ENCODE measurements around the gene DDX28. TPM values are rescaled to one million over a fixed set of nuclear protein-coding genes. Genes with fewer than 3 reads are reported as not detected.
"Not testable (repeated sequence)": the region's sequence is repeated elsewhere in the genome, so short reads cannot be mapped to it uniquely, and the experiment has no call there.

DDX28 gene
- total RNA-seq, 1 donor from 2014 or later, result 7.5 TPM

DNA sequence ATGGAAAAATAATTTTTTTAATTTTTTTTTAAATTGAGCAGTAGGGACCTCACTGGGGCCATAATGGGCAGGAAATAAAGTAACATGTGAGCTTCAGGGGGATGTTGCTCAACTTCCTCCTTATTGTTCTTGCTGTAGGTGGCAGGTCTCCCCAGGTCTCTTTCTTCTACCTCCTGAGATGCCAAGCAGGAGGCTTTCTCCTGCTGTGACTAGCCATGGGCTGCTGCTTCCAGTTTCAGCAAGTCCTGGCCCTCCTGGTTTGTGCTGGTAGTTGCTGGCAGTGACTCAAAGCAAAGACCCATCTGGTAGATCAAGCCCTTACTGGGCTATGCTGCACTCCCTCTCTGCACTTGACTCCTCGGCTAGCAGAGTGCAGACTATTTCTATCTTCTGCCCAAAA is 9.6 kb downstream of the DDX28 start:
- H3K27ac Mint-ChIP-seq (ENCODE audit: unreplicated experiment), result no peak overlapping the region
- H3K36me3 Mint-ChIP-seq (ENCODE audit: unreplicated experiment), result no peaks in the 10 kb centered on the region
- TF ChIP-seq, protein P1, sequence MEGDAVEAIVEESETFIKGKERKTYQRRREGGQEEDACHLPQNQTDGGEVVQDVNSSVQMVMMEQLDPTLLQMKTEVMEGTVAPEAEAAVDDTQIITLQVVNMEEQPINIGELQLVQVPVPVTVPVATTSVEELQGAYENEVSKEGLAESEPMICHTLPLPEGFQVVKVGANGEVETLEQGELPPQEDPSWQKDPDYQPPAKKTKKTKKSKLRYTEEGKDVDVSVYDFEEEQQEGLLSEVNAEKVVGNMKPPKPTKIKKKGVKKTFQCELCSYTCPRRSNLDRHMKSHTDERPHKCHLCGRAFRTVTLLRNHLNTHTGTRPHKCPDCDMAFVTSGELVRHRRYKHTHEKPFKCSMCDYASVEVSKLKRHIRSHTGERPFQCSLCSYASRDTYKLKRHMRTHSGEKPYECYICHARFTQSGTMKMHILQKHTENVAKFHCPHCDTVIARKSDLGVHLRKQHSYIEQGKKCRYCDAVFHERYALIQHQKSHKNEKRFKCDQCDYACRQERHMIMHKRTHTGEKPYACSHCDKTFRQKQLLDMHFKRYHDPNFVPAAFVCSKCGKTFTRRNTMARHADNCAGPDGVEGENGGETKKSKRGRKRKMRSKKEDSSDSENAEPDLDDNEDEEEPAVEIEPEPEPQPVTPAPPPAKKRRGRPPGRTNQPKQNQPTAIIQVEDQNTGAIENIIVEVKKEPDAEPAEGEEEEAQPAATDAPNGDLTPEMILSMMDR (IDR thresholded peaks at IDR 0.05), result no peak
- no peak for DNase-seq (ENCODE audit: extremely low spot score, unreplicated experiment)
- H3K27me3 Mint-ChIP-seq (ENCODE audit: unreplicated experiment), result no peaks in the 10 kb centered on the region
- H3K4me1 Mint-ChIP-seq (ENCODE audit: unreplicated experiment), result no peaks in the 10 kb centered on the region
- no peaks in the 10 kb centered on the region for H3K9me3 Mint-ChIP-seq (ENCODE audit: unreplicated experiment)
- no peak overlapping the region for H3K4me3 Mint-ChIP-seq (ENCODE audit: unreplicated experiment)

DNA sequence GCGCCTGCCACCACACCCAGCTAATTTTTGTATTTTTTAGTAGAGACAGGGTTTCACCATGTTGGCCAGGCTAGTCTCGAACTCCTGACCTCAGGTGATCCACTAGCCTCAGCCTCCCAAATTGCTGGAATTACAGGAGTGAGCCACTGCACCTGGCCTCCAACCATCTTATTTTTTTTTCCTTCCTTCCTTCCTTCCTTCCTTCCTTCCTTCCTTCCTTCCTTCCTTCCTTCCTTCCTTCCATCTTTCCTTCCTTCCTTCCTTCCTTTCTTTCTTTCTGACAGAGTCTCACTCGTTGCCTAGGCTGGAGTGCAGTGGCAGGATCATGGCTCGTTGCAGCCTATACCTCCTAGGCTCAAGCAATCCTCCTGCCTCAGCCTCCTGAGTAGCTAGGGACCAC is 13.2 kb downstream of the DDX28 start:
- not testable (repeated sequence) for H3K9me3 Mint-ChIP-seq (ENCODE audit: unreplicated experiment); DNase-seq (ENCODE audit: extremely low spot score, unreplicated experiment); H3K27ac Mint-ChIP-seq (ENCODE audit: unreplicated experiment); H3K4me1 Mint-ChIP-seq (ENCODE audit: unreplicated experiment); H3K27me3 Mint-ChIP-seq (ENCODE audit: unreplicated experiment); H3K36me3 Mint-ChIP-seq (ENCODE audit: unreplicated experiment); H3K4me3 Mint-ChIP-seq (ENCODE audit: unreplicated experiment)

DNA sequence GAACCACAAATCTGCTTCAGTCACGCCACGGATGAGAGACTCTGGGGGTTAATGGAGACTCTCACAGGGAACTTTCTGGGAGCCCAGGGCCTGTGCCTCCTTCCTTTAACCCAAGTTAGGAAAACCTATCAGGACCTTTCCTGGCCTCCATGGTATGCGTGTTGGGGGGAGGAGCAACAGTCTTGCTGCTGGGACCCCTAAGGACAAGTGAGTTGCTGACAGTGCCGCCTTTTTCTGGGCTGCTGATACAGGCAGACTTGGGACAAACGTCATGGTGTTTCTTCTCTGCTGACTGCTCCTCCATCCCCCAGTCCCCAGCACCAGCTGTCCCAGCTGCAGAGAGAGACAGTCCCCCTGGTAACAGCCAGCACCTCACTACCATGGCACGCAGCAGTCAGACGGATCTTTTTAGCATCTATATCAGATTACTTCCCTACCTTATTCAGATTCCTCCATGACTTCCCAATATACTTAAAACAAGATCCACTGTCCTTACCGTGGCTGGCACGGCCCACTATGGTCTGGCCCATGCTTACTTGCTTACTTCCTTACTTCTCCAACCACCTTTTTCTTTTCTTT is 13.8 kb downstream of the DDX28 start:
- no peaks in the 10 kb centered on the region for H3K27me3 Mint-ChIP-seq (ENCODE audit: unreplicated experiment)
- H3K36me3 Mint-ChIP-seq (ENCODE audit: unreplicated experiment), result no peaks in the 10 kb centered on the region
- TF ChIP-seq, protein P1 (IDR thresholded peaks at IDR 0.05), result no peak
- H3K4me1 Mint-ChIP-seq (ENCODE audit: unreplicated experiment), result peaks cover 9% of the 10 kb centered on the region
- no peaks in the 10 kb centered on the region for H3K9me3 Mint-ChIP-seq (ENCODE audit: unreplicated experiment)
- H3K27ac Mint-ChIP-seq (ENCODE audit: unreplicated experiment), result no peak overlapping the region
- H3K4me3 Mint-ChIP-seq (ENCODE audit: unreplicated experiment), result no peak overlapping the region
- DNase-seq (ENCODE audit: extremely low spot score, unreplicated experiment), result no peak

DNA sequence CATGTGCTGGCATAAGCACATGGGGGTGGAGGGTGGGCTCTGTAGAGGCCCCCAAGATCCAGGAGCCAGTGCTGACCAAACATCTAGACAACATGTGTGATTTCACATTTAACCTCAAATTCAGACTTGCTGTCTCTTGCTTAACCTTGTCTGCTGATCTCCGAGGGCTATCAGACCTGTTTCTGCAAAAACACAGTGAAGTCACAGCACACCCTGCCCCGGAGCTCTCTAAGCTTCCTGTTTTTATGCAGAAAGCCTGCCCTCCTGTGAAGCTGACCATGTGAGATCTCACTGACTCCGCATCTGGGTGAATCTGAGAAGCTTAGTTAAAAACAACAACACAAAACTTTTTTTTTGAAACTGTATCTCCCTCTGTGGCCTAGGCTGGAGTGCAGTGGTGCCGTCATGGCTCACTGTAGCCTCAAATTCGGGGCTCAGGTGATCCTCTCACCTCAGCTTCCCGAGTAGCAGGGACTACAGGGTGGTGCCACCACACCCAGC is 17.2 kb downstream of the DDX28 start:
- Mint-ChIP-seq H3K4me1 (ENCODE audit: unreplicated experiment) (peaks cover 9% of the 10 kb centered on the region), H3K36me3 (ENCODE audit: unreplicated experiment) (no peaks in the 10 kb centered on the region), H3K9me3 (ENCODE audit: unreplicated experiment) (no peaks in the 10 kb centered on the region), H3K4me3 (ENCODE audit: unreplicated experiment) (no peak overlapping the region), H3K27me3 (ENCODE audit: unreplicated experiment) (no peaks in the 10 kb centered on the region), H3K27ac (ENCODE audit: unreplicated experiment) (peak overlapping the region; percentile 67)
- DNase-seq (ENCODE audit: extremely low spot score, unreplicated experiment), result no peak
- TF ChIP-seq, protein P1 (IDR thresholded peaks at IDR 0.05), result no peak

DNA sequence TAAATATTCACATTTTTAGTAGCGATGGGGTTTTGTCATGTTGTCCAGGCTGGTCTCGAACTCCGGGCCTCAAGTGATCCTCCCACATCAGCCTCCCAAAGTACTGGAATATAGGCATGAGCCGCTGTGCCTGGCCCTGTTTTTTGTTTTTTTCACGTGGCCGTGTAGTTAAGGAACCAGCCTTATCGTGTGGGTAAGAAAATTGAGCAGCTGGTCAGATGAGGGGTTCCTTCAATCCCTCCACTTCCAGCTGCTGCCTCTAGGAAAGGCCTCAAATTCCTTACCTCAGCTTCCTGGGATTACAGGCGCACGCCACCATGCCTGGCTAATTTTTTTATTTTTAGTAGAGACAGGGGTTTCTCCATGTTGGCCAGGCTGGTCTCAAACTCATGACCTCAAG is 17.8 kb downstream of the DDX28 start:
- Mint-ChIP-seq H3K9me3 (ENCODE audit: unreplicated experiment) (no peaks in the 10 kb centered on the region), H3K4me1 (ENCODE audit: unreplicated experiment) (peaks cover 9% of the 10 kb centered on the region), H3K4me3 (ENCODE audit: unreplicated experiment) (no peak overlapping the region), H3K27me3 (ENCODE audit: unreplicated experiment) (no peaks in the 10 kb centered on the region), H3K36me3 (ENCODE audit: unreplicated experiment) (no peaks in the 10 kb centered on the region), H3K27ac (ENCODE audit: unreplicated experiment) (peak overlapping the region; percentile 67)
- TF ChIP-seq, protein P1 (IDR thresholded peaks at IDR 0.05), result no peak
- DNase-seq (ENCODE audit: extremely low spot score, unreplicated experiment), result no peak

Measured in osteocyte (in vitro differentiated cells).